ENCODE measurements around the gene CRB1. TPM values are rescaled to one million over a fixed set of nuclear protein-coding genes. Genes with fewer than 3 reads are reported as not detected.

Gene CRB1
- total RNA-seq, 1 experiment from 2014 or later, result not detected

DNA sequence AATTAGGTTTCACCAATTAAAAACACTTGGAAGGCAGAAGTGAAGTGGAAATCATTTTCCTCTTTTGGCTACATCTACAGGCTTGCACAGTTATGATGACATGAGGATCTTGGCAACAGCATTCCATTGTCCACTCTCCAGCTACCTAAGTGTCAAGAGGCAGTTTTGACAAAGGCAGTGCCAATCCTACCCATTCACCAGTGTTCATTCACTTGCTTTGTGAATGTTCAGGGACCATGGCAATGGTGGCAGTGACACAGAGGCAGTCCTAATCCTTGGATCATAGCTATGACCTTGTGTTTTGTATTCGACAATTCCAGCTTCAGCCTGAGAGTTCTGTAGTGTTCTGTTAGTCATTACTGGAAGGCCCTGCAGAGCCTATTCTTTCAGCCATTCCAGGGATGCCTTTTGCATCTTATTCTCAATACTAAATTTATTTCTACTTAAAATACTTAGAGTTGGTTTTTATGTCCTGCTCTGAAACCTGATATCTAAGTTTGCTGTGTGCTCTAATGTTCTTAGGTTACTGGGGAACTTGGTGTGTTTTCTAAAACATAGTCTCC is 36.7 kb downstream of the CRB1 start:
- Histone ChIP-seq H2BK15ac (ENCODE audit: low read depth, low read length) (no peak overlapping the region), H4K8ac (replicated peaks; ENCODE audit: insufficient read length, low read depth, low read length) (no peak overlapping the region), H3K27me3 (ENCODE audit: insufficient read depth, low read length) (no peaks in the 10 kb centered on the region), H2BK5ac (ENCODE audit: insufficient read length, low read length) (no peak overlapping the region), H3K4ac (ENCODE audit: low read depth, low read length) (no peak overlapping the region), H3K23ac (ENCODE audit: insufficient read length, low read depth, low read length) (no peak overlapping the region), H2BK12ac (ENCODE audit: insufficient read length, low read depth, low read length) (no peak overlapping the region), H3K27ac (ENCODE audit: insufficient read length, low read depth, low read length) (no peak overlapping the region), H2AK5ac (ENCODE audit: insufficient read length, low read length) (no peak overlapping the region), H3K4me2 (ENCODE audit: insufficient read depth, insufficient read length, low read length) (no peak overlapping the region), H2BK120ac (ENCODE audit: low read depth, low read length, poor library complexity, severe bottlenecking) (no peak overlapping the region), H4K20me1 (ENCODE audit: control insufficient read depth, insufficient read depth, insufficient read length) (no peaks in the 10 kb centered on the region), H3K9ac (ENCODE audit: extremely low read depth, insufficient read length, low read length) (no peak overlapping the region), H2AFZ (ENCODE audit: low read length) (no peak overlapping the region), H3K14ac (ENCODE audit: insufficient read depth, low read length) (no peak overlapping the region), H3K18ac (ENCODE audit: insufficient read length, low read depth, low read length) (no peak overlapping the region), H3T11ph (ENCODE audit: low read length) (no peak overlapping the region), H4K5ac (ENCODE audit: insufficient read length, low read depth, low read length) (no peak overlapping the region), H3K56ac (ENCODE audit: insufficient read length, low read depth, low read length) (no peak overlapping the region), H3K79me1 (ENCODE audit: insufficient read depth, low read depth, low read length, poor library complexity, severe bottlenecking) (no peaks in the 10 kb centered on the region), H3K79me2 (ENCODE audit: insufficient read depth, low read length) (no peaks in the 10 kb centered on the region), H2BK20ac (ENCODE audit: low read depth, low read length, poor library complexity, severe bottlenecking) (no peak overlapping the region), H3K4me1 (ENCODE audit: insufficient read depth, low read length) (no peaks in the 10 kb centered on the region), H4K91ac (ENCODE audit: insufficient read length, low read depth, low read length) (no peak overlapping the region), H3K9me3 (ENCODE audit: control insufficient read depth, low read depth, low read length) (no peaks in the 10 kb centered on the region), H3K23me2 (ENCODE audit: insufficient read length, low read depth, low read length, poor library complexity, severe bottlenecking) (no peaks in the 10 kb centered on the region)
- WGBS (ENCODE audit: extremely low coverage, insufficient read length, low lambda C conversion rate), result no CpG with 5 or more reads among the region's 1 CpG
- Mint-ChIP-seq H3K36me3 (ENCODE audit: insufficient read depth in 1 of 3, low read depth in 3 of 3) (no peaks in the 10 kb centered on the region), H3K27me3 (ENCODE audit: low read depth) (no peaks in the 10 kb centered on the region; the same call in 1 of the 2 replicates), H3K9me3 (no peaks in the 10 kb centered on the region), H3K4me1 (peaks cover 0 to 11% of the 10 kb centered on the region in 2 experiments; a peak in 3 of 4 replicates), H3K4me3 (no peak overlapping the region), H3K27ac (no peak overlapping the region; a peak in 1 of 7 replicates)
- no peak for DNase-seq
- TF ChIP-seq, protein P1, sequence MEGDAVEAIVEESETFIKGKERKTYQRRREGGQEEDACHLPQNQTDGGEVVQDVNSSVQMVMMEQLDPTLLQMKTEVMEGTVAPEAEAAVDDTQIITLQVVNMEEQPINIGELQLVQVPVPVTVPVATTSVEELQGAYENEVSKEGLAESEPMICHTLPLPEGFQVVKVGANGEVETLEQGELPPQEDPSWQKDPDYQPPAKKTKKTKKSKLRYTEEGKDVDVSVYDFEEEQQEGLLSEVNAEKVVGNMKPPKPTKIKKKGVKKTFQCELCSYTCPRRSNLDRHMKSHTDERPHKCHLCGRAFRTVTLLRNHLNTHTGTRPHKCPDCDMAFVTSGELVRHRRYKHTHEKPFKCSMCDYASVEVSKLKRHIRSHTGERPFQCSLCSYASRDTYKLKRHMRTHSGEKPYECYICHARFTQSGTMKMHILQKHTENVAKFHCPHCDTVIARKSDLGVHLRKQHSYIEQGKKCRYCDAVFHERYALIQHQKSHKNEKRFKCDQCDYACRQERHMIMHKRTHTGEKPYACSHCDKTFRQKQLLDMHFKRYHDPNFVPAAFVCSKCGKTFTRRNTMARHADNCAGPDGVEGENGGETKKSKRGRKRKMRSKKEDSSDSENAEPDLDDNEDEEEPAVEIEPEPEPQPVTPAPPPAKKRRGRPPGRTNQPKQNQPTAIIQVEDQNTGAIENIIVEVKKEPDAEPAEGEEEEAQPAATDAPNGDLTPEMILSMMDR (conservative IDR thresholded peaks at IDR 0.05), result no peak
